Tibial nerve (tissue), 4 donors: Measurements from ENCODE around the gene RUNDC3A. TPM values are rescaled to one million over a fixed set of nuclear protein-coding genes. Genes with fewer than 3 reads are reported as not detected.
"Not testable (repeated sequence)": the region's sequence is repeated elsewhere in the genome, so short reads cannot be mapped to it uniquely, and the experiment has no call there.

Experiments used
- DNase-seq, 2 donors: peaks; one replicate each; pipeline ENCODE4 v3.0.0-alpha.2; 2019; ENCODE audit warnings: low spot score in 2 of 2
- H3K27ac ChIP-seq, 4 donors: fragments of 200-600 bp; sonication (generic) in 3 of 4; one replicate each; pipeline ENCODE4 v1.5.1; 2017 to 2019; ENCODE audit warnings: mild to moderate bottlenecking in 1 of 4
- H3K27me3 ChIP-seq, 2 donors: fragments of 200-600 bp; sonication (generic) in 1 of 2; one replicate each; pipeline versions ENCODE4 v1.5.1 to v1.6.0; 2017 to 2019
- H3K36me3 ChIP-seq, 3 donors: fragments of 200-600 bp; sonication (generic); one replicate each; pipeline ENCODE4 v1.5.1; 2018 to 2019
- H3K4me1 ChIP-seq, 4 donors: fragments of 200-600 bp; sonication (generic) in 3 of 4; one replicate each; pipeline ENCODE4 v1.5.1; 2017 to 2019
- H3K4me3 ChIP-seq, 4 donors: fragments of 200-600 bp; sonication (generic) in 3 of 4; one replicate each; pipeline ENCODE4 v1.5.1; 2017 to 2019; ENCODE audit warnings: mild to moderate bottlenecking in 1 of 4, moderate library complexity in 1 of 4
- H3K9me3 ChIP-seq, 4 donors: fragments of 200-600 bp; sonication (generic) in 3 of 4; one replicate each; pipeline ENCODE4 v1.5.1; 2017 to 2019
- CTCF ChIP-seq, 5 experiments: fragments of 200-600 bp in 3 of 5; fragments of 450-650 bp in 2 of 5; sonication (generic) in 3 of 5; IDR thresholded peaks; one replicate each; pipeline ENCODE4 v1.5.1; 2016 to 2019; ENCODE audit warnings: antibody characterized with exemption in 5 of 5, mild to moderate bottlenecking in 3 of 5, moderate library complexity in 2 of 5
- EP300 ChIP-seq, 2 donors: sonication (generic); formaldehyde crosslinking; IDR thresholded peaks; one replicate each; pipeline ENCODE4 v1.6.1; 2017; ENCODE audit warnings: antibody characterized with exemption in 2 of 2, mild to moderate bottlenecking in 1 of 2
- POLR2A ChIP-seq, 2 donors: fragments of 450-650 bp; IDR thresholded peaks; one replicate each; pipeline ENCODE4 v1.6.1; 2017; ENCODE audit warnings: antibody characterized with exemption in 2 of 2, mild to moderate bottlenecking in 2 of 2, moderate library complexity in 2 of 2
- WGBS, 2 donors: methylation state at CpG; one replicate each; pipeline ENCODE4 v1.1.5; 2018; 5-methylcytosine and 5-hydroxymethylcytosine counted together
- small RNA-seq: library from RNA; depleted of rRNA; stranded (forward); fragments of <200 nt; gene quantifications from one replicate; pipeline ENCODE3, GENCODE V24; 2016
- total RNA-seq, 4 donors: library from RNA; depleted of rRNA; stranded (reverse); fragments of >200 nt; gene quantifications; one replicate each; pipeline ENCODE4 v1.1.0, GENCODE V29; 2016

RUNDC3A gene
- total RNA-seq, 4 donors from 2014 or later: not detected

- peaks cover 0 to 12% of the 10 kb centered on the region in 2 donors for H3K27me3 ChIP-seq
- no peak for DNase-seq
- H3K4me1 ChIP-seq: peaks cover 0 to 38% (median 17%) of the 10 kb centered on the region in 4 donors
- TF ChIP-seq EP300 (IDR thresholded peaks at IDR 0.05): no peak
- no peak for TF ChIP-seq POLR2A (IDR thresholded peaks at IDR 0.05)
- peak; percentile 70 to 94 (median 91) for TF ChIP-seq CTCF (IDR thresholded peaks at IDR 0.05)
- 0% methylated on average over 13 to 43 of the region's 63 CpGs for WGBS, 2 donors
- no peaks in the 10 kb centered on the region for H3K9me3 ChIP-seq
- peak within 1 kb of the TSS; percentile 51 to 74 (median 62) for H3K4me3 ChIP-seq
- H3K27ac ChIP-seq: peak within 1 kb of the TSS; percentile 28 to 66 (median 33)
- no peaks in the 10 kb centered on the region for H3K36me3 ChIP-seq
Observed at GRCh38 chr17:44363613-44364159, 55.3 kb downstream of the RUNDC3A start, which contains the start of gene FAM171A2. TSS of gene FAM171A2 (minus strand) at chr17:44363853. CDS start at chr17:44363714, 139 bp downstream.

- not testable (repeated sequence) for H3K9me3 ChIP-seq, H3K27ac ChIP-seq, H3K4me3 ChIP-seq, H3K36me3 ChIP-seq, DNase-seq
- peaks cover 0 to 13% of the 10 kb centered on the region in 2 donors for H3K27me3 ChIP-seq
- peaks cover 0 to 38% (median 17%) of the 10 kb centered on the region in 4 donors for H3K4me1 ChIP-seq
- WGBS, 2 donors: 87% methylated on average over 5 of the region's 5 CpGs
Observed at GRCh38 chr17:44365051-44365450, 56.6 kb downstream of the RUNDC3A start.

GRCh38 chr17:44367231-44367979 lies 59.0 kb downstream of the RUNDC3A start:
- 71 to 74% methylated on average over 7 of the region's 7 CpGs for WGBS, 2 donors
- DNase-seq: no peak
- Histone ChIP-seq H3K4me1 (peaks cover 0 to 16% (median 9%) of the 10 kb centered on the region in 4 donors), H3K27ac (no peak overlapping the region), H3K9me3 (no peaks in the 10 kb centered on the region), H3K4me3 (no peak overlapping the region), H3K36me3 (no peaks in the 10 kb centered on the region), H3K27me3 (peaks cover 0 to 32% of the 10 kb centered on the region in 2 donors)
- TF ChIP-seq EP300 (IDR thresholded peaks at IDR 0.05) (no peak), POLR2A (IDR thresholded peaks at IDR 0.05) (no peak), CTCF (IDR thresholded peaks at IDR 0.05) (no peak)

Small RNAs within 50 kb of the gene (small RNA-seq; reads per million reads assigned to genes)
- gene RF00012 (not detected), gene RN7SL507P (not detected), gene RNU6-453P (not detected)

Other genes with a start within 250 kb of the RUNDC3A start
- 10 to 100 TPM; 18.2 to 37.2 (median 23.9) TPM for gene LSM12, start 241.9 kb upstream of the RUNDC3A start, total RNA-seq
- 10 to 100 TPM; 24.9 to 68.7 (median 36.2) TPM for gene G6PC3, start 237.9 kb upstream of the RUNDC3A start, total RNA-seq
- gene HDAC5, start 185.0 kb upstream of the RUNDC3A start, total RNA-seq: 100 to 1,000 TPM in 3 of 4 donors, 10 to 100 TPM in 1; 99.8 to 201 (median 125) TPM
- 1 to 10 TPM; 1.5 to 2.7 (median 2.1) TPM for gene HROB, start 166.7 kb upstream of the RUNDC3A start, total RNA-seq
- 1 to 10 TPM in 1 of 4 donors, not detected in 3; 2.7 TPM for gene ASB16, start 137.9 kb upstream of the RUNDC3A start, total RNA-seq
- gene TMUB2, start 121.6 kb upstream of the RUNDC3A start, total RNA-seq: 10 to 100 TPM; 28.6 to 41.2 (median 35.6) TPM
- gene ATXN7L3, start 108.7 kb upstream of the RUNDC3A start, total RNA-seq: 10 to 100 TPM; 40.9 to 60.4 (median 52.7) TPM
- 10 to 100 TPM; 65.7 to 71.9 (median 69.3) TPM for gene UBTF, start 88.9 kb upstream of the RUNDC3A start, total RNA-seq
- gene SLC4A1, start 40.5 kb upstream of the RUNDC3A start, total RNA-seq: under 1 TPM in 1 of 4 donors, not detected in 3; 0.21 TPM
- 10 to 100 TPM; 51.3 to 99.0 (median 70.9) TPM for gene SLC25A39, start 16.2 kb downstream of the RUNDC3A start, total RNA-seq
- 100 to 1,000 TPM; 159 to 223 (median 188) TPM for gene GRN, start 36.7 kb downstream of the RUNDC3A start, total RNA-seq
- gene FAM171A2, start 55.3 kb downstream of the RUNDC3A start, total RNA-seq: 1 to 10 TPM; 1.0 to 8.1 (median 5.2) TPM
- gene ITGA2B, start 81.0 kb downstream of the RUNDC3A start, total RNA-seq: 1 to 10 TPM; 1.5 to 3.0 (median 2.8) TPM
- 10 to 100 TPM; 55.1 to 71.2 (median 59.8) TPM for gene GPATCH8, start 194.8 kb downstream of the RUNDC3A start, total RNA-seq
- gene FZD2, start 248.9 kb downstream of the RUNDC3A start, total RNA-seq: 10 to 100 TPM in 3 of 4 donors, 1 to 10 TPM in 1; 6.3 to 27.8 (median 16.2) TPM